HG03159 (cell line): ENCODE measurements around the gene ERGIC1.

ENCODE experiments used
- ATAC-seq: cut with Tn5 transposase; IDR thresholded peaks from one replicate; pipeline ENCODE4 v1.9.1; 2021; ENCODE audit warnings: mild to moderate bottlenecking, moderate library complexity; ENCODE audit not compliant: unreplicated experiment

ERGIC1 gene

GRCh38 chr5:172941067-172941516, 107.0 kb downstream of the ERGIC1 start:
- ATAC-seq = no peak

DNA sequence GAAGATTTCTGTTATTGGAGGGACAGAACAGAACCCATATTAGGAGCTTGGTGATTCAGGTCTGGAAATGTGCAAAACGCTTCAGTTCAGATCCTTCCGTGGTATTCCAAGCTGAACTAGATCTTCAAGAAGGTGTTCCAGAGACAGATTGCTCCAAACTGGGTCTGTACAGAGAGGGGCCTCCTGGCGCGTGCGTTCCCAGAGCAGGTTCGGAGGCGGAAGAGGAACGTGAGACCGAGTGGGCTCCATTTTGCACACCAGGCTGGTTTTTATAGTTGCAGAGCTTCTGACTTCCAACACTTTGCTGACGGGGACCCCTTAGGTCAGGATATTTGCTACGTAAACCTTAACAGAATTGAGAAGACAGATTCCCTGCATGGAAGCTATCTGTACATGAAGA, 108.5 kb downstream of the ERGIC1 start:
- no peak for ATAC-seq

DNA sequence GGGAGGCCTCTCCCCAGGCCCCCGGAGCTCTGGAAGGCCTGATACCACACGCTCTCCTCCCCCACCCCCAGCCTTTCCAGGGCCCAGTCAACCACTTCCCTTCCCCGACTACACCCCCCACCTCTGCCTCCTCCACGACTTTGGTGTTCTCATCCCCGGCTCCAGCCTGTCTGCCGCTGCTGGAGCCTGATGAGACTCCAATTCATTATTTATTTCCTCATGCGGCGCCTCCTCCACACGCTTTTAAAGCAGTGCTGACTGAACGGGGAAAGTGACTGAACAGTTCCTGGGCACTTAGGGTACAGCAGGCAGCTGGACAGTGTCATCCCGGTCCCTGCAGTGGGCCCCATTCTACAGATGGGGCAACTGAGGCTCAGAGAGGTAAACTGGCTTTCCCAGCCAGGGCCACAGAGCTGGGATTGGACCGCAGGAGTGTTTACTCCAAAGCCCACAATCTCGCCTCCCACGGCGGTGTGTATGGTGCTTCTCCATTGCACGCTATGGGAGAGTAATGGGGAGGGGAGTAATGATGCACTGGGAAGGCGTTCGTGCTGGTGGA, 109.3 kb downstream of the ERGIC1 start:
- no peak for ATAC-seq

- ATAC-seq = no peak
These were observed 109.9 kb downstream of the ERGIC1 start for GRCh38 chr5:172943906-172944305.

DNA sequence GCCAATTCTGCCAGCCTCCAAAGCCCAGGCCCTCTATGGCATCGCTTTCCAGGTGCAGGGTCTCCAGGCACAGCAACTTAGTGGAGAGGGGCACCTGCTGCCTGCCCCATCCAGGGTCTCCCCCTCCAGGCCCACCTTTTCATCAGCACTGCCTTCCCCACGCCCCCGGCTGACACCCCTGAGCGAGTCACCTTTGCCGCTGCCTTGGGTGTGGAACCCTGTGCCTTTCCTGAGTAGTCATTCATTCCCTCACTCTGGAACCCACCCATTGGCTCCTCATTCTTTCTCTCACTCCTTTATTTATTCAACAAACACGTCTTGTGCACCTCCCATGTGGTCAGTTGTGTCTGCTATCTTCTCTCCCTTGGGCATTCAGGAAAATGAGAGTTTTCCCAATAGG, 110.7 kb downstream of the ERGIC1 start:
- ATAC-seq = no peak

- no peak for ATAC-seq
These were observed 111.1 kb downstream of the ERGIC1 start for GRCh38 chr5:172945151-172945550.

DNA sequence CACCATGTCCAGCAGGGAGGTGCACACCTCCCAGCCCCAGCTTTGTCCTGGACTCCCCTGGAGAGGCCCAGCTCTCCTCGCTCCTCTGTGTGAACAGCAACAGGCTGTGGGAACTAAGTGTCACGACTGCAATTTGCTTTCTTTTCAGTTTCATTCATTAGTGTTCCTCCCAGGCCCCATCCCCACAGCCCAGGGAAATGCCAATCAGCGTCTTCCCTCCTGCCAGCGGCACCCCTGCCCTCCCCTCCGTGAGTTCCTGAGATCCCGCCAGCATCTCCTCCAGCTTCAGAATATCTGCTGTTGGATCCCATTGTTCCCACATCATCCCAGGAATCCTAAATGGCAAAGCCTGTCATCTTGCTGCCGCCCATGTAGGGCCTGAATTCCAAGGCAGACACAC, 112.1 kb downstream of the ERGIC1 start:
- ATAC-seq = no peak

- no peak for ATAC-seq
These were observed 115.4 kb downstream of the ERGIC1 start for GRCh38 chr5:172949426-172949825.

- no peak for ATAC-seq
These were observed 116.3 kb downstream of the ERGIC1 start for GRCh38 chr5:172950176-172950965.

- no peak for ATAC-seq
These were observed 117.5 kb downstream of the ERGIC1 start for GRCh38 chr5:172951371-172952033.

GRCh38 chr5:172952034-172952511, 118.0 kb downstream of the ERGIC1 start:
- ATAC-seq = no peak

DNA sequence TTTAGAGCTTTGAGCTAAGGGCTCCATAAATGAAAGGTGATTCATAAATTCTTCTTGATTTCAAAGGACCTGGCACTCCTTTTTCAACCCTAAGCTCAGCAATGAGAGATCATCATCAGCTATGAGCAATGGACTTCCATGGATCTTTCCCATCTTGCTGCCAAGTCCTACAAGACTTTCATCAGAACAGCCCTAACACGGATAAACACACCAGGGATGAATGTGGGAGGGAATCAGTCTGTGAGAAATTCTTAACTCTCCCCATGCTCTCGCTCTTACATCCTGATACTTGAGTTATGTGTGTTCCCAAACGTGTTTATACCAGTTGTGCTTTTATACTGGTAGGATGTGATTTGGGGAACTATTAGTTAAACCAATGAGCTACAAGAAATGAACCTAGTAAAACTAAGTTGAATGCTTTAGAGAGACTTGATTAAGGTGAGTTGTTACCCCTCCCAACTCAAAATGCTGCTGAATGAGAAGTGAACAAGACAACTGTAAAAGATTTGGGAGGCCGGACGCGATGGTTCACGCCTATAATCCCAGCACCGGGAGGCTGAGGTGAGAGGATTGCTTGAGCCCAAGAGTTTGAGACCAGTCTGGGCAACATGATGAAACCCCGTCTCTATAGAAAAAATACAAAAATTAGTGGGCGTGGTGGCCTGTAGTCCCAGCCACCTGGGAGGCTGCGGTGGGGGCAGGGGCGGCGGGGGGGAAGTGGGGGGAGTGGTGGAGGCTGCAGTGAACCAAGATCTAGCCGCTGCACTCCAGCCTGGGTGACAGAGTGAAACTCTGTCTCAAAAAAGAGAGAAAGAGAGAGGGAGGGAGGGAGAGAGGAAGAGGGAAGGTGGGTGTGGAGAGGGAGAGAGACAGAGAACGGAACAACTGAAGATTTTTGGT, 120.0 kb downstream of the ERGIC1 start:
- ATAC-seq = no peak

GRCh38 chr5:172954751-172955159, 120.7 kb downstream of the ERGIC1 start:
- ATAC-seq = no peak

DNA sequence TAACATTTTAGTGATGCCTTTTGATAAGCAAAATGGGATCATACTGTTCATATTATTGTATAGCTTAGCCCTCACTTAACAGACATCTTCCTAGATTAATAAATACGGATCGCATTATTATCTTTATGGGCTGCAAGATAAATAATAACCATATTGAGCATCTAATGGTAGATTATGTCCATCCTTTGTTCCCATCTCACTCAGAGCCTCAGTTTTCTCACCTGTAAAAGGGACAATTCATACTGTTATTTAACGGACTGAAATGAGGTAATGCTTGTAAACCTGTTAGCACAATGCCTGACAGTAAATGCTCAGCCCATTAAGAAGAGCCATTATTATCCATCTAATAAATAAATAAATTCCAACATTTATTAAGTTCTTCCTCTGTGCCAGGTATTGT, 122.2 kb downstream of the ERGIC1 start:
- ATAC-seq = no peak

DNA sequence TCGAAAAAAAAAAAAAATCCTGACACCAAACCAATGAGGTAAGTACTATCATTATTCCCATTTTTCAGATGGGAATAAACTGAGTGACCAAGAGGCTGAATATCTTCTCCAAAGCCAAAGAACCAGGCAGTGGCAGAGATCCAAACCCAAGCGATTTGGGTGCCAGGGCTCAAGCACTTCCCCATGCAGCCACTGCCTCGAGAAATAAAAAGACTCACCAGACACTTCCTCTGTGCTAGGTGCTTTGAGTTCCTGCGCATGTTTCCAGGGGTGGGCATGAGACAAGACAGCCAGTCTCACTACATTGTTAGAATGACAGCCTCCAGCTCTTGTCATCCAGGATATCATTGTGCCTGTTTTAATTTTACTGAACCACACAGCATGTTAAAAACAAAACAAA, 122.9 kb downstream of the ERGIC1 start:
- ATAC-seq = no peak

DNA sequence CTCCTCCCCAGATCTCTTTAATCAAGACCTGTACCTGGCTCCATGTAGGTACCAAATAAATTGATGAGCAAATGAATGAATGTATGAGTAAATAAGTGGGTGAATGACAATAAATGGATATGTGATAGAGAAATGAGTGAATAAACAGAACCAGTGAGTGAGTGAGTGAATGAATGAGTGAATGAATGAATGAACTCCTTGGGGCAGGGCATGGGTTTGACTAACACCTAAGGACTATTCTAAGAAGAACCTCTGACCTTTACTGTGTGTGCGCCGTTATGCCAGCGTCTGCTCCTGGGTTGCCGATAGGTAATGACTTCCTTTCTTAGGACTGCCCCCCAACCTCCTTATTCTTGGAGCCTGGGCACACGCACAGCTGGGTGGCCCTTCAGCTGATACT, 123.4 kb downstream of the ERGIC1 start:
- no peak for ATAC-seq

GRCh38 chr5:172958331-172959046, 124.4 kb downstream of the ERGIC1 start:
- ATAC-seq = peak; percentile 60

- ATAC-seq = no peak
These were observed 126.1 kb downstream of the ERGIC1 start for GRCh38 chr5:172959824-172960799.

GRCh38 chr5:172969921-172970320, 135.9 kb downstream of the ERGIC1 start:
- ATAC-seq = no peak
